GM18909 (cell line): ENCODE data around the gene ABCG5.

Source experiments
- ATAC-seq: cut with Tn5 transposase; IDR thresholded peaks from one replicate; pipeline ENCODE4 v1.9.1; 2021; ENCODE audit warnings: mild to moderate bottlenecking; ENCODE audit not compliant: unreplicated experiment, poor library complexity

ABCG5 gene

DNA sequence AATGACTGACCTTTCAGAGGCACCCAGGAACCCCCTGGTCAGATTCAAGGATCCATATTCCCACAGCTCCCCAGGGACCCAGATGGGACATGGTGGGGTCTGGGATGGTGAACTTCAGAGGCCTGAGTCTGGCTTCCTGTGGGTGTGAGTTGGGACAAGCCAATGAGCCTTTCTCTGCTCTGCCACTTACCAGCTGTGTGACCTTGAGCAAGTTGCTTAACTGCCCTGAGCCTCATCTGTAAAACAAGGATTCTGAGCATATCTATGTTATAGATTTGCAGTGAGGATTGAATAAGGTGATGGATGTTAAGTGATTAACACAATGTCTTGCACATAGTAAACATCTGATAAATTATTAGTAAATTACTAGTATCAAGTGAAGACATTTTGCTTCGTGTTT is 6.5 kb upstream of the ABCG5 start:
- no peak for ATAC-seq

- ATAC-seq, result no peak
These were observed 4.2 kb upstream of the ABCG5 start for GRCh38 chr2:43842866-43843226.

DNA sequence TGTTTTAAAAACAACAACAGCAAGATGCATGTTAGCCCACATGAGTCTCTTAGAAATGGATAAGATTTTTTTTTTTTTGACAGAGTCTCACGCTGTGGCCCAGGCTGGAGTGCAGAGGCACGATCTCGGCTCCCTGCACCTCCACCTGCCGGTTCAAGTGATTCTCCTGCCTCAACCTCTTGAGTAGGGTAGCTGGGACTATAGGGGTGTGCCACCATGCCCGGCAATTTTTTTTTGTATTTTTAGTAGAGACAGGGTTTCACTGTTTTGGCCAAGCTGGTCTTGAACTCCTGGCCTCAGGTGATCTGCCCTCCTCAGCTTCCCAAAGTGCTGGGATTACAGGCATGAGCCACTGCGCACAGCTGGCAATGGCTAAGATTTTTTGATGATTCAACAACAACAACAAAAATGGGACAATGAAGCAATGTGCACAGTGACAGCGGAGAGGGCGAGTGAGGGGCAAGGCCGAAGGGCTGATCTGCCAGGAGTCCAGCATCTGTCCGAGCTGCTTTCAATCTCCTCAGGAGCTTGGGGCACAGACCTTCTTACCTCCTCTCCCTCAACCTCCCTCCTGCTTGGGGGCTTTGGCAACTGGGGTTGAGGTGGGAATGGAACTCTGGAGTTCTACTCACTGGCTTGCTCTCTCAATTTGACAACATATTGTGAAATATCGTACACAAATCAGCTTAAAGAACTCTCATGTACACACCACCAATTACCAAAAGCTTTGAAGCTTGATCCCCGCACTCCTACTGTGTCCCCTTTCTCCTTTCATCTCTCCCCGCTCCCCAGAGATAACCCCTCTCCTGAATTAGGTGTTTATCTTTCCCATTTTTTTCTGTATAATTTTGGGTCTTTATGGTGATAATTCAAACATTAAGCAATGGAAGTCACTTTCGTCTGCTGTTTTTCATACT is 3.6 kb upstream of the ABCG5 start:
- no peak for ATAC-seq

GRCh38 chr2:43840965-43841364 is 2.3 kb upstream of the ABCG5 start:
- ATAC-seq, result no peak

- no peak for ATAC-seq
These were observed 1.3 kb upstream of the ABCG5 start for GRCh38 chr2:43839776-43840564.

- no peak for ATAC-seq
These were observed 644 bp downstream of the ABCG5 start for GRCh38 chr2:43837831-43838559.

GRCh38 chr2:43837033-43837432 is 1.6 kb downstream of the ABCG5 start:
- no peak for ATAC-seq

DNA sequence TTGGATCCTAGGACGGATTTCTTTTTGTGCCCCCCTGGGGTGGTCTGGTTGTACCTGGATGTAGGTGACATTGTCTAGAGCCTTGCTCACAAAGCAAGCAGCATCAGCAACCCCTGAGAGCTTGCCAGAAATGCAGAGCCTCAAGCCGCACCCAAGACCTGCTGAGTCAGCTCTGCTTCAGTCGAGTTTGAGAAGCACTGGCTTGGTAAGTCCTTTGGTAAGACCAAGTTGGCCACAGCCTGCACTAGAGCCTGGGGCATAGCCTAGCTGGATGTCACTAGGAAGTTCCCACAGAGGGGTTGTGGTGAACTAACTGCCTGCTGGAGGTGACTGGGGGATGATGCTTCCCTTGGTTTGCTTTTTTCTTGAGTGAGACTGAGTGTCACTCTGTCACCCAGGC is 6.2 kb downstream of the ABCG5 start:
- ATAC-seq, result no peak

- no peak for ATAC-seq
These were observed 6.9 kb downstream of the ABCG5 start for GRCh38 chr2:43831543-43832294.

- no peak for ATAC-seq
These were observed 12.1 kb downstream of the ABCG5 start for GRCh38 chr2:43826305-43827250.

GRCh38 chr2:43825841-43826240 is 12.8 kb downstream of the ABCG5 start:
- no peak for ATAC-seq

DNA sequence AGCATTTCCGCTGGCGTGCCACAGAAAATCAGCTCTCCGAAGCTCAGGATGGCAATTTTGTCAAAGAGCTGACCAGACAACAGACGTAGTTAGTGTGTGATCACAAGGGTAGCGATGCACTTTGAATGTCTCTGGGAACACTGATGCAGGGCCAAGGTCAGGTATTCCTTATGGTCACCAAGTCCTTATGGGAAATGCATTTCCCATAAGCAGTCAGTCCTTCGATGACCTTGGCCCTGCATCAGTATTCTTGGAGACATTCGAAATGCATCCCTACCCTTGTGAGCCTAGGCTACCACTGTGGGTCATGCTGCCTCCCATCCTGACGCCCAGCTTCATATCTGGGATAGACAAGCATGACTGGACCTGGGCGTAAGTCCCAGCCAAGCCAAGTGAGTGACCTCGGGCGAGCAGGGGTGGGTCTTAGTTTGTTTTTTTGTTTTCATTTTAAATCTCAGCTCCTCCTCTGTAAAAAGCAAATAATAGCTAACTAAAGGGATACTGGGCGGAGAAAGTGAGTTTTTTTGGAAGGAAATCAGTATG is 13.6 kb downstream of the ABCG5 start:
- ATAC-seq, result no peak

DNA sequence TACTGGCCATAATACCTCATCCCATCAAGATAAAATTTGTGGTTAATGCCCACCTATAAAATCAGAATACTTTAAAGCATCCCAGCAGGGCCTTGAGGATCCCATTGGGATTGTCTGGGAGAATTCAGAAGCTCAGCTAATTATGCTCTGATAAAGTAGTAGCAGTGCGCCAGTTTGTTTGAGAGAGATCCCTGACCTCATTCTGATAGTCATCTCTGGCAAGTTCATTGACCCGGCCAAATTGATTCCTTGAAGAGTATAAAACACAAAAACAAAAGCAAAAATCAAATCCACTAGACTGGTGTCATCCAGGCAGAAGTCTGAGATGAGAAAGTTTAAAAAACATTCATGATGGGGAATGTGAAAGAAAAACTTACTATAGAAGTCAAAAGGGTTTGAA is 14.1 kb downstream of the ABCG5 start:
- no peak for ATAC-seq

- ATAC-seq, result no peak
These were observed 14.9 kb downstream of the ABCG5 start for GRCh38 chr2:43823751-43824150.

DNA sequence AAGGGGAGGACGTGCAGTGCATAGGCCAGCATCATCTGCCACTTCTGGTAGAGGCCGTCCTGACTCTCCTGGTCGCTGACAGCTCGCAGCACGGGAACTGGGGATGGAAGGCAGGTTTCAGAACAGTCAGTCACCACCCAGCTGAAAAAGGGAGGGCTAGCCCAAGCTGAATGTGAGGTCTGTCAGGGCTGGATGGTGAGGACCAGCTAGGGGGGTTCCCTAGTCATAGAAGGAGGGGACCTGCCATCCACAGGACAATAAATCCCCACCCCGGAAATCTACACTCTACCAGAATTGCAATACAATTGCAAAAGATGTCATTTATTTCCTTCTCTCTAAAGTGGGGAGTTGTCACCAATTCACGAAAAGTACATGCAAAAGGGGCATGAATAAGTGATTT is 15.8 kb downstream of the ABCG5 start:
- ATAC-seq, result no peak

DNA sequence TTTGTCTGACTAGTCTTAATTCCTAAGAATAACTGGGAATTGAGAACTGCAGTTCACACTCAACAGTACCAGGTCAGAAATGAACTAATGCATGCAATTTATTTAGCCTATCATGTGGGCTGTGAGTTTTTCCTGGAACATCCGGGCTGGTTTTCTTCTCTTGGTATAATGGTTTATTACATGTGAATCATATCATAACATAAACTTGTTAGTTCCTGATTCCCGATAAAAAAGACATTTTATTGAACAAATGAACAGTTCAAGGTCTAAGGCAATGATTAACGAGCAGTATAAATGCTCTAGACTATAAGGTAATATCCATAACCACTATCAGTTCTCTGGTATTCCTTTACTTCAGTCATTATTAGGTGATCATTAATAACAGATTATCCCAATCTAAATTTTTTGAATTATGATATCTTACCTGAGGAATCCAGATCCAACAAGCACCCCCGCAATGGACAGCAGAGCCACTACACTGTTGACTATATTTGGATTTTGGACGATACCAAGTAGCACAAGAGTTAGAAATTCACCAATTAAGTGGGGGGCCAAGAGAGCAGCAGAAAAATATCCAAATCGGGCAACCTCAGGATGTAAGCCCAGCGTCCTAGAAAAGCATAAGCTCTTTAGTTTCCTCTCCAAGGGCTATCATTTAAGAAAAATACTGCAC is 19.0 kb downstream of the ABCG5 start:
- no peak for ATAC-seq

GRCh38 chr2:43818761-43819160 is 19.9 kb downstream of the ABCG5 start:
- no peak for ATAC-seq

GRCh38 chr2:43814711-43815110 is 23.9 kb downstream of the ABCG5 start:
- no peak for ATAC-seq
